Liver (tissue), 9 donors: ENCODE results near the gene ZNF224. TPM values are rescaled to one million over a fixed set of nuclear protein-coding genes. Genes with fewer than 3 reads are reported as not detected.

ENCODE experiments used
- DNase-seq: peaks from one replicate; pipeline ENCODE4 v3.0.0-alpha.2; 2017; ENCODE audit warnings: low spot score
- H3K27ac ChIP-seq, 2 donors: one replicate each; pipeline ENCODE4 v1.7.0; 2013; ENCODE audit warnings: inconsistent platforms in 2 of 2, low read length in 2 of 2, control low read depth in 1 of 2, low read depth in 1 of 2, mild to moderate bottlenecking in 1 of 2
- H3K27me3 ChIP-seq, 4 donors: one replicate each; pipeline versions ENCODE4 v1.6.1 to v1.7.0; 2013; ENCODE audit warnings: low read length in 3 of 4, inconsistent platforms in 1 of 4, mild to moderate bottlenecking in 1 of 4, moderate library complexity in 1 of 4; ENCODE audit not compliant: control insufficient read depth in 4 of 4, insufficient read depth in 4 of 4
- H3K36me3 ChIP-seq, 4 donors: one replicate each; pipeline versions ENCODE4 v1.6.1 to v1.7.0; 2013; ENCODE audit warnings: low read length in 3 of 4, mild to moderate bottlenecking in 3 of 4, low read depth in 1 of 4, moderate library complexity in 1 of 4; ENCODE audit not compliant: control insufficient read depth in 4 of 4, insufficient read depth in 3 of 4
- H3K4me1 ChIP-seq, 4 donors: one replicate each; pipeline versions ENCODE4 v1.6.1 to v1.7.0; 2013; ENCODE audit warnings: low read length in 3 of 4, mild to moderate bottlenecking in 3 of 4, moderate library complexity in 1 of 4; ENCODE audit not compliant: control insufficient read depth in 4 of 4, insufficient read depth in 4 of 4
- H3K4me3 ChIP-seq, 3 donors: one replicate each; pipeline versions ENCODE4 v1.6.1 to v1.7.0; 2013; ENCODE audit warnings: low read length in 3 of 3, control low read depth in 1 of 3, low read depth in 1 of 3, mild to moderate bottlenecking in 1 of 3
- H3K9ac ChIP-seq, 2 donors: one replicate each; pipeline ENCODE4 v1.7.0; 2013; ENCODE audit warnings: low read length in 2 of 2, mild to moderate bottlenecking in 2 of 2, moderate library complexity in 2 of 2, control low read depth in 1 of 2, low read depth in 1 of 2
- H3K9me3 ChIP-seq, 4 donors: one replicate each; pipeline versions ENCODE4 v1.6.1 to v1.7.0; 2013; ENCODE audit warnings: low read length in 3 of 4; ENCODE audit not compliant: control insufficient read depth in 4 of 4
- EGR1 ChIP-seq, 2 donors: IDR thresholded peaks; 2 replicates each; pipeline ENCODE4 v1.6.1; 2016 to 2018; ENCODE audit warnings: antibody characterized with exemption in 2 of 2, low read depth in 2 of 2
- FOXA1 ChIP-seq: IDR thresholded peaks from 2 replicates; pipeline ENCODE4 v1.6.1; 2016; ENCODE audit warnings: antibody characterized with exemption
- FOXA2 ChIP-seq: IDR thresholded peaks from 2 replicates; pipeline ENCODE4 v1.6.1; 2016; ENCODE audit warnings: antibody characterized with exemption
- GABPA ChIP-seq, 2 donors: IDR thresholded peaks in 1 of 2; conservative IDR thresholded peaks in 1 of 2; 2 replicates each; pipeline ENCODE4 v1.6.1; 2016; ENCODE audit warnings: antibody characterized with exemption in 2 of 2, mild to moderate bottlenecking in 1 of 2, moderate library complexity in 1 of 2
- HNF4A ChIP-seq, 2 donors: conservative IDR thresholded peaks; 2 replicates each; pipeline ENCODE4 v1.6.1; 2016; ENCODE audit warnings: antibody characterized with exemption in 2 of 2, mild to moderate bottlenecking in 2 of 2
- JUND ChIP-seq, 2 donors: IDR thresholded peaks; 2 replicates each; pipeline ENCODE4 v1.6.1; 2016; ENCODE audit warnings: antibody characterized with exemption in 2 of 2
- MAX ChIP-seq: IDR thresholded peaks from 2 replicates; pipeline ENCODE4 v1.6.1; 2016; ENCODE audit warnings: antibody characterized with exemption
- NR2F2 ChIP-seq: IDR thresholded peaks from 2 replicates; pipeline ENCODE4 v1.6.1; 2016; ENCODE audit warnings: antibody characterized with exemption
- RAD21 ChIP-seq, 2 donors: IDR thresholded peaks; 2 replicates each; pipeline ENCODE4 v1.6.1; 2016; ENCODE audit warnings: antibody characterized with exemption in 2 of 2, mild to moderate bottlenecking in 2 of 2
- REST ChIP-seq: IDR thresholded peaks from 2 replicates; pipeline ENCODE4 v1.6.1; 2016; ENCODE audit warnings: antibody characterized with exemption, mild to moderate bottlenecking
- RXRA ChIP-seq, 2 donors: IDR thresholded peaks; 2 replicates each; pipeline ENCODE4 v1.6.1; 2017 to 2018; ENCODE audit warnings: antibody characterized with exemption in 2 of 2, mild to moderate bottlenecking in 1 of 2
- SP1 ChIP-seq: IDR thresholded peaks from 2 replicates; pipeline ENCODE4 v1.6.1; 2018; ENCODE audit warnings: antibody characterized with exemption, mild to moderate bottlenecking
- TAF1 ChIP-seq: conservative IDR thresholded peaks from 2 replicates; pipeline ENCODE4 v1.6.1; 2016; ENCODE audit warnings: antibody characterized with exemption, mild to moderate bottlenecking
- YY1 ChIP-seq: IDR thresholded peaks from 2 replicates; pipeline ENCODE4 v1.6.1; 2016; ENCODE audit warnings: antibody characterized with exemption, mild to moderate bottlenecking
- polyA plus RNA-seq, 2 donors: library from polyadenylated mRNA; stranded (reverse) in 1 of 2; unstranded in 1 of 2; fragments of 200-250 nt in 1 of 2; fragments of >200 nt in 1 of 2; fragmentation: Nextera tagmentation in 1 of 2; extraction: Ambion mirVana in 1 of 2; gene quantifications; one replicate each; pipeline versions ENCODE4 v1.2.1 to v1.2.3, GENCODE V29; 2013 to 2015
- total RNA-seq, 2 donors: library from RNA; depleted of rRNA; stranded (reverse); fragments of >200 nt; gene quantifications; one replicate each; pipeline ENCODE4 v1.2.3, GENCODE V29; 2014
- donor health status: healthy.
- donor health status: healthy.
- donor health status: healthy.
- donor health status: healthy.
- donor health status: healthy.

The ZNF224 gene
- total and polyA plus RNA-seq, 4 donors, result 4.5 to 20.7 (median 14.9) TPM

GRCh38 chr19:44107751-44108150 lies 13.6 kb downstream of the ZNF224 start (continued):
- TF ChIP-seq REST (no peak), GABPA (IDR thresholded peaks at IDR 0.05 in 1 of 2, conservative IDR thresholded peaks at IDR 0.05 in 1 of 2) (no peak), JUND (IDR thresholded peaks at IDR 0.05) (no peak), FOXA1 (no peak), YY1 (no peak), MAX (no peak), NR2F2 (no peak), TAF1 (no peak), RXRA (IDR thresholded peaks at IDR 0.05) (no peak), SP1 (no peak), RAD21 (IDR thresholded peaks at IDR 0.05) (no peak)

- peaks cover 29 to 61% (median 44%) of the 10 kb centered on the region in 4 donors for H3K9me3 ChIP-seq
- H3K9ac ChIP-seq, result no peak overlapping the region
- peaks cover 2 to 18% (median 15%) of the 10 kb centered on the region in 4 donors for H3K4me1 ChIP-seq
Measured at GRCh38 chr19:44109458-44109857, 15.3 kb downstream of the ZNF224 start.

More at GRCh38 chr19:44109458-44109857, 15.3 kb downstream of the ZNF224 start:
- no peaks in the 10 kb centered on the region for H3K27me3 ChIP-seq
- H3K27ac ChIP-seq, result no peak overlapping the region
- peaks cover 8 to 27% (median 22%) of the 10 kb centered on the region in 4 donors for H3K36me3 ChIP-seq
- no peak for DNase-seq
- no peak for TF ChIP-seq GABPA (IDR thresholded peaks at IDR 0.05 in 1 of 2, conservative IDR thresholded peaks at IDR 0.05 in 1 of 2)
- TF ChIP-seq HNF4A (conservative IDR thresholded peaks at IDR 0.05), result no peak
- no peak for TF ChIP-seq SP1
- TF ChIP-seq YY1, result no peak
- no peak for TF ChIP-seq FOXA2
- no peak for TF ChIP-seq EGR1 (IDR thresholded peaks at IDR 0.05; ENCODE audit: low read depth in 2 of 2)
- TF ChIP-seq JUND (IDR thresholded peaks at IDR 0.05), result no peak
- TF ChIP-seq MAX, result no peak
- no peak for TF ChIP-seq REST
- H3K4me3 ChIP-seq, result peak overlapping the region in 1 of 3 donors; percentile 18
